ENCODE data around the gene INSC.

The INSC gene

DNA sequence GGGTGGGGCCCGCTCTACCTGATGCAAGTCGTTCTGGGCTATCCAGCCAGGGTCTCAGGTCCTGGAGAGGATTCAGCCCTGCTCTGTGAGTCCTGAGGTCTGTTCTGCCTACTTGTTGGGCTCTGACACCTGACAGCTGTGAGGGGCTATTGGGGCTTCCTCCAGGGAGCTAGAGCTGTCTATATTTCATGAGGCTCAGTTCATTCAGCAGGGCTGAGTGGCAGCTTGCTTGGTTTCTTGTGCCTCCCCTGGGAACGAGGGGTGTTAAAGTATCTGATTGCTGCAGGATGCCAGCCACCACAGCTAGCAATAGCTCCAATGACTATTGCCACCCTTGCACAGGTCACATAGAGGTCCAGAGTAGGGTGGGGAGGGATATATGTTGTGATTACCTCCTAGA, 26.7 kb downstream of the INSC start:
- TF ChIP-seq, protein P1, sequence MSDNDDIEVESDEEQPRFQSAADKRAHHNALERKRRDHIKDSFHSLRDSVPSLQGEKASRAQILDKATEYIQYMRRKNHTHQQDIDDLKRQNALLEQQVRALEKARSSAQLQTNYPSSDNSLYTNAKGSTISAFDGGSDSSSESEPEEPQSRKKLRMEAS (IDR thresholded peaks at IDR 0.05), result no peak
- TF ChIP-seq YY1 (IDR thresholded peaks at IDR 0.05; ENCODE audit: low read depth), result no peak
- TF ChIP-seq, protein P2, sequence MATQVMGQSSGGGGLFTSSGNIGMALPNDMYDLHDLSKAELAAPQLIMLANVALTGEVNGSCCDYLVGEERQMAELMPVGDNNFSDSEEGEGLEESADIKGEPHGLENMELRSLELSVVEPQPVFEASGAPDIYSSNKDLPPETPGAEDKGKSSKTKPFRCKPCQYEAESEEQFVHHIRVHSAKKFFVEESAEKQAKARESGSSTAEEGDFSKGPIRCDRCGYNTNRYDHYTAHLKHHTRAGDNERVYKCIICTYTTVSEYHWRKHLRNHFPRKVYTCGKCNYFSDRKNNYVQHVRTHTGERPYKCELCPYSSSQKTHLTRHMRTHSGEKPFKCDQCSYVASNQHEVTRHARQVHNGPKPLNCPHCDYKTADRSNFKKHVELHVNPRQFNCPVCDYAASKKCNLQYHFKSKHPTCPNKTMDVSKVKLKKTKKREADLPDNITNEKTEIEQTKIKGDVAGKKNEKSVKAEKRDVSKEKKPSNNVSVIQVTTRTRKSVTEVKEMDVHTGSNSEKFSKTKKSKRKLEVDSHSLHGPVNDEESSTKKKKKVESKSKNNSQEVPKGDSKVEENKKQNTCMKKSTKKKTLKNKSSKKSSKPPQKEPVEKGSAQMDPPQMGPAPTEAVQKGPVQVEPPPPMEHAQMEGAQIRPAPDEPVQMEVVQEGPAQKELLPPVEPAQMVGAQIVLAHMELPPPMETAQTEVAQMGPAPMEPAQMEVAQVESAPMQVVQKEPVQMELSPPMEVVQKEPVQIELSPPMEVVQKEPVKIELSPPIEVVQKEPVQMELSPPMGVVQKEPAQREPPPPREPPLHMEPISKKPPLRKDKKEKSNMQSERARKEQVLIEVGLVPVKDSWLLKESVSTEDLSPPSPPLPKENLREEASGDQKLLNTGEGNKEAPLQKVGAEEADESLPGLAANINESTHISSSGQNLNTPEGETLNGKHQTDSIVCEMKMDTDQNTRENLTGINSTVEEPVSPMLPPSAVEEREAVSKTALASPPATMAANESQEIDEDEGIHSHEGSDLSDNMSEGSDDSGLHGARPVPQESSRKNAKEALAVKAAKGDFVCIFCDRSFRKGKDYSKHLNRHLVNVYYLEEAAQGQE (IDR thresholded peaks at IDR 0.05; ENCODE audit: low read depth), result no peak
- TF ChIP-seq FOXM1 (IDR thresholded peaks at IDR 0.05; ENCODE audit: borderline replicate concordance, low read depth), result no peak
- no peak for TF ChIP-seq NFIC (IDR thresholded peaks at IDR 0.05)
- TF ChIP-seq ZBTB7A (IDR thresholded peaks at IDR 0.05; ENCODE audit: low read depth), result no peak
- TF ChIP-seq CEBPB (IDR thresholded peaks at IDR 0.05), result no peak
- no peak for TF ChIP-seq TEAD4 (IDR thresholded peaks at IDR 0.05)
- TF ChIP-seq EP300 (IDR thresholded peaks at IDR 0.05; ENCODE audit: borderline replicate concordance), result no peak
- no peak for TF ChIP-seq CREB1 (IDR thresholded peaks at IDR 0.05; ENCODE audit: low read depth)
- TF ChIP-seq USF1 (IDR thresholded peaks at IDR 0.05), result no peak
- TF ChIP-seq TAF1 (IDR thresholded peaks at IDR 0.05; ENCODE audit: low read depth), result no peak
- no peak for TF ChIP-seq EGR1 (IDR thresholded peaks at IDR 0.05)
- no peak for TF ChIP-seq RAD21 (IDR thresholded peaks at IDR 0.05; ENCODE audit: low read depth)
- no peak for TF ChIP-seq TCF12 (IDR thresholded peaks at IDR 0.05; ENCODE audit: low read depth)

DNA sequence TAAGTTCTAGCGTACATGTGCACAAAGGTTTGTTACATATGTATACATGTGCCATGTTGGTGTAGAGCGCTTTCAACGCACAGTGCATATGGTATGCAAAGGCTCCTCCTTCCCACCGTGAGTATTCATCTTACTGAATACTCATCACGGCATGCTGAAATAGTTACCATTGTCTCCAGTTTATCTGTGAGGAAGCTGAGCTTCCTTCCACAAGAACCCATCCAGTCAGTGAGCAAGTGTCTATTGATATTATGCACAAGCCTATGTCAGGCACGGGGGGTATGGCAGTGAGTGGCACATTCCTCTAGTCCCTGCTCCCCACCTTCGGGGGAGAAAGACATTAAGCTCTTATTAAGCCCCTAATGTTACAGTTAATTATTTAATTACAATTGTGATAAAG, 28.1 kb downstream of the INSC start:
- no peak for TF ChIP-seq CREB1 (IDR thresholded peaks at IDR 0.05; ENCODE audit: low read depth)
- TF ChIP-seq TAF1 (IDR thresholded peaks at IDR 0.05; ENCODE audit: low read depth), result no peak
- no peak for TF ChIP-seq YY1 (IDR thresholded peaks at IDR 0.05; ENCODE audit: low read depth)
- TF ChIP-seq ZBTB7A (IDR thresholded peaks at IDR 0.05; ENCODE audit: low read depth), result no peak
- no peak for TF ChIP-seq TEAD4 (IDR thresholded peaks at IDR 0.05)
- no peak for TF ChIP-seq TCF12 (IDR thresholded peaks at IDR 0.05; ENCODE audit: low read depth)

GRCh38 chr11:15143855-15144254, 29.1 kb downstream of the INSC start:
- TF ChIP-seq, protein P1 (IDR thresholded peaks at IDR 0.05), result no peak
- TF ChIP-seq CREB1 (IDR thresholded peaks at IDR 0.05; ENCODE audit: low read depth), result no peak
- peak; percentile 42; the same call in 1 of the 2 replicates for TF ChIP-seq USF1 (IDR thresholded peaks at IDR 0.05)
- TF ChIP-seq NFIC (IDR thresholded peaks at IDR 0.05), result no peak
- TF ChIP-seq RAD21 (IDR thresholded peaks at IDR 0.05; ENCODE audit: low read depth), result no peak
- no peak for TF ChIP-seq FOXM1 (IDR thresholded peaks at IDR 0.05; ENCODE audit: borderline replicate concordance, low read depth)
- TF ChIP-seq TAF1 (IDR thresholded peaks at IDR 0.05; ENCODE audit: low read depth), result no peak
- TF ChIP-seq EP300 (IDR thresholded peaks at IDR 0.05; ENCODE audit: borderline replicate concordance), result no peak
- TF ChIP-seq ZBTB7A (IDR thresholded peaks at IDR 0.05; ENCODE audit: low read depth), result no peak

DNA sequence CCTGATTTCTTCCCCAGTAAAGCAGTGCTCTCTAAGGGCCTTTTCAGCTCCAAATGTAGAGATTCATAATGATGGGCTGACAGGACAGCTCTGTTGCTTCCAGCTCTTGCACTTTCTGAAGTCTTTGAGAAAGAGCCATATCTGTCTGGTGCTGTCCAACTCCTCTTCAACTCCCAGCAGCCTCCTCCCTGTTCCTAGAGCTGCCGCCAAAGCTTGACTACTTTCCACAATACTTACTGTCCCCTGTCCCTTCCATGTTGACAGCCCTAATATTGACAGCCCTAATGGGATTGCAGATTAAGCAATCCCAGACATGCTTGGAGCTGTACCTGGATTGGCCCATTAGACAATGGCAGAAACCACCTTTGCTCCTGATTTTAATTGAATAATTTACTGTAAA, 29.6 kb downstream of the INSC start:
- TF ChIP-seq YY1 (IDR thresholded peaks at IDR 0.05; ENCODE audit: low read depth), result no peak
- no peak for TF ChIP-seq NFIC (IDR thresholded peaks at IDR 0.05)
- no peak for TF ChIP-seq EP300 (IDR thresholded peaks at IDR 0.05; ENCODE audit: borderline replicate concordance)
- TF ChIP-seq EGR1 (IDR thresholded peaks at IDR 0.05), result no peak
- TF ChIP-seq TAF1 (IDR thresholded peaks at IDR 0.05; ENCODE audit: low read depth), result no peak
- TF ChIP-seq CREB1 (IDR thresholded peaks at IDR 0.05; ENCODE audit: low read depth), result no peak

DNA sequence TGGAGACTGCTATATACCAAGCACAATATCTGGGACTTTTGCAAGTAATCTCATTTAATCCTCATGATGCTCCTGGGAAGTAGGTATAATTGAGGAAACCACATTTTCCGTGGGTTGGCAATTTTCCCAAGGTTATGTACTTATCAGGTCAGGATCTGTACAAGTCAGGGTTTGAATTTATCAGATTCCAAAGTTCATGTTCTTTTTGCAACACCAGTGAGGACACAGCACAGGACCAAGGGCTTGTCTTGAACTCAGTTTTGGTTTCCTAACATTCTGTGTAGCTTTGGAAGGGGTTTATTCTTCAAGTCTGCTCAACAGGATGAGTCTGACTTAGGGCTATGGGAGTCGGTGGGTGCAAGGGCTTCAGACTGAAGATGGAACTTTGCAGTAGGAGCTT, 30.4 kb downstream of the INSC start:
- TF ChIP-seq ZBTB7A (IDR thresholded peaks at IDR 0.05; ENCODE audit: low read depth) (no peak), USF1 (IDR thresholded peaks at IDR 0.05) (no peak), EP300 (IDR thresholded peaks at IDR 0.05; ENCODE audit: borderline replicate concordance) (no peak), CEBPB (IDR thresholded peaks at IDR 0.05) (no peak), TCF12 (IDR thresholded peaks at IDR 0.05; ENCODE audit: low read depth) (no peak), YY1 (IDR thresholded peaks at IDR 0.05; ENCODE audit: low read depth) (no peak), TEAD4 (IDR thresholded peaks at IDR 0.05) (no peak)
- TF ChIP-seq, protein P2 (IDR thresholded peaks at IDR 0.05; ENCODE audit: low read depth), result no peak
- TF ChIP-seq, protein P1 (IDR thresholded peaks at IDR 0.05), result no peak

DNA sequence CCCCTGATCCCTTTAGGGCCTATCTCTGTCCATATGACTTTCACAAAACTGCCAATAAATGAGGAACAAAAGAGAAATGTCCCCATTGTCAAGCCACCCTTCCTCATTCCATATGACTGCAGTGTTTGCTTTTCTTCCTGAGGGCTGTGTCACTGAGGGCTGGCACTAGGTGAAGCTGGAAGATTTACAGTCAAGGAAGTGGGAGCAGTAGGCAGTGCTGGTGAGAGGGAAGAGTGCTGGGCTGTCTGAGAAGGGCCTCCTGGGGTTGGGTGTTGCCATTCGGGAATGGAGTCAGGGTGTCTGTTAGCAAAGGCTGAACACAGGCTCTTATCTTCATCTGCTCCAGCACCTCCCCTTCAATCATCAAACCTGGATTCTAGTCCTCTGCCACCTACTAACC, 30.9 kb downstream of the INSC start:
- TF ChIP-seq EGR1 (IDR thresholded peaks at IDR 0.05) (no peak), YY1 (IDR thresholded peaks at IDR 0.05; ENCODE audit: low read depth) (no peak)
